Cardiac fibroblast (primary cell): ENCODE data around the gene STK24.

ENCODE experiments used
- DNase-seq, 2 donors: peaks; one replicate each; pipeline versions ENCODE4 v3.0.0 to v3.0.0-alpha.2; 2010; ENCODE audit warnings: low read depth in 2 of 2
- H3K4me3 ChIP-seq, 2 donors: replicated peaks in 1 of 2; 1 replicate in 1 of 2; 2 replicates in 1 of 2; pipeline ENCODE4 v1.5.1; 2011; ENCODE audit warnings: low read depth in 2 of 2, low read length in 2 of 2, mild to moderate bottlenecking in 2 of 2, moderate library complexity in 1 of 2
- TF ChIP-seq, protein P1 (sequence below): IDR thresholded peaks from one replicate; pipeline ENCODE4 v1.5.1; 2011; ENCODE audit warnings: low read depth, mild to moderate bottlenecking, low read length, inconsistent platforms

STK24 gene

DNA sequence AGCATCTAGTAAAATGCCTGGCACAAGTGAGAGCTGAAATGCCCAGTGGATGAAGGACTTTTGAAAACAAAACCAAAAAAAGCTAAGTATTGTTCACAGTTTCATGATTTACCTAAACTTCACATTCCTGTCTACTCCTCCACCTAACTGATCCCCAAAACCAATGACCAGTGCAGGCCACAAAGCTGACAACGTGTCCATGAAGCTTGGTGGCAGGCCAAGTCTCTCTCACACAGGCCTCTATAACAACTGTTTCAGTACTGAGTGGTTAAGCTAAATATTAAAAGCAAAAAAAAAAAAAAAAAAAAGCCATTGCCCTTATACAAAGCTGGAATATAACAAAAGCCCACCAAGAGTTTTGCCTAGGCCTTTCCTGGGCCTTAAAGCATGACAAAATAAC, 36.4 kb downstream of the STK24 start:
- TF ChIP-seq, protein P1, sequence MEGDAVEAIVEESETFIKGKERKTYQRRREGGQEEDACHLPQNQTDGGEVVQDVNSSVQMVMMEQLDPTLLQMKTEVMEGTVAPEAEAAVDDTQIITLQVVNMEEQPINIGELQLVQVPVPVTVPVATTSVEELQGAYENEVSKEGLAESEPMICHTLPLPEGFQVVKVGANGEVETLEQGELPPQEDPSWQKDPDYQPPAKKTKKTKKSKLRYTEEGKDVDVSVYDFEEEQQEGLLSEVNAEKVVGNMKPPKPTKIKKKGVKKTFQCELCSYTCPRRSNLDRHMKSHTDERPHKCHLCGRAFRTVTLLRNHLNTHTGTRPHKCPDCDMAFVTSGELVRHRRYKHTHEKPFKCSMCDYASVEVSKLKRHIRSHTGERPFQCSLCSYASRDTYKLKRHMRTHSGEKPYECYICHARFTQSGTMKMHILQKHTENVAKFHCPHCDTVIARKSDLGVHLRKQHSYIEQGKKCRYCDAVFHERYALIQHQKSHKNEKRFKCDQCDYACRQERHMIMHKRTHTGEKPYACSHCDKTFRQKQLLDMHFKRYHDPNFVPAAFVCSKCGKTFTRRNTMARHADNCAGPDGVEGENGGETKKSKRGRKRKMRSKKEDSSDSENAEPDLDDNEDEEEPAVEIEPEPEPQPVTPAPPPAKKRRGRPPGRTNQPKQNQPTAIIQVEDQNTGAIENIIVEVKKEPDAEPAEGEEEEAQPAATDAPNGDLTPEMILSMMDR, result no peak
- DNase-seq, result peak; percentile 12 to 25
- no peak overlapping the region for H3K4me3 ChIP-seq

DNA sequence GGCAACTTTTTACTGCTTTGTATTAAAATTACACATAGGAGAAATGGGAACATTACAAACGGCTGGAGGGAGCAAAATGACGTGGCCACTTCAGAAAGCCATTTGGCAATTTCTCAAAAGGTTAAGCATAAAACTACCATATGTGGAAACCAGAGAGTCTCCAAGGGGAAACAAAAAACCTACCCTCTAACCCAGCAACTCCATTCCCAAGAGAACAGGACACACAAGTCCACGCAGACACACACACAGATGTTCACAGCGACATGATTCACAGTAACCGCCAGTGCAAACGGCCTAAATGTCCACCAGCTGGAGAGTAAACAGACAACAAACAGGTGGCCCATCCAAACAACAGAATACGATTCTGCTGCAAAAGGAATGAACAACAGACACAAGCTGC, 37.2 kb downstream of the STK24 start:
- peak in 1 of 2 donors; percentile 67 for DNase-seq
- TF ChIP-seq, protein P1, result no peak

DNA sequence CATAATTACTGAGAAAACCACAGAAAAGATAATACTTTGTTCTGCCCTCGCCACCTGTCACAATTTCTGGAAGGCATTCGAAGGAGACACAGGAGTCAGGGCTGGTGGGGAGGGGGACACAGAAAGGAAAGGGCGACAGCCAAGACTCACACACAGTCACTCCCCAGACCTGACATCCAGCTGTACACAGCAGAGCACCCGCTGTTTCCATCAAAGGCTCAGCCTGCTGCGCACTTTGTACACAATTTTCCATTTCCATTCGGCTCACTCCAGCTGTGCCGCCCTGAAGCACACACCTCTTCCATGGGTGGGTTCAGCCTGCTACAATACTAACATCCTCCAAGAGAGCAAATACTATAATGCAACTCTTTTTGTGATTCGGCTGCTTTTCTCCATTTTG, 38.0 kb downstream of the STK24 start:
- TF ChIP-seq, protein P1, result no peak
- no peak for DNase-seq
- no peak overlapping the region for H3K4me3 ChIP-seq

More for the DNA sequence above, 37.2 kb downstream of the STK24 start:
- no peak overlapping the region for H3K4me3 ChIP-seq

DNA sequence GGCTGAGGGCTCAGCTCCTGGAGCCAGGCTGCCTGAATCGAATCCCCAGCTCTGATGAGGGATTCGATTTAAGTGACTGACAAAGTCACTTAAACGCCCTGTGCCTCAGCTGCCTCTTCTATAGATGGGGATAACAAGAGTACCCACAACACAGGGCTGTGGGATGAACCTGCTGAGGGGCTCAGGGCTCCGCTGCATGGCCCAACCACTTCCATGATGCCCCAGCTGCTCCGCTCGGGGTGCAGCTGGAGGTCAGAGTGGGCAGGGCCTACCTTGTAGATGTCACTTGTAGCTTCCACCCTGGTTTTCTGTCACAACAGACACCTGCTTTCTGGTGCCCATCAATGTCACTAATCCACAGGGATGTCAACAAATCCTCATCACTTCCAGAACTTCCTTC, 39.2 kb downstream of the STK24 start:
- TF ChIP-seq, protein P1, result no peak
- DNase-seq, result no peak

DNA sequence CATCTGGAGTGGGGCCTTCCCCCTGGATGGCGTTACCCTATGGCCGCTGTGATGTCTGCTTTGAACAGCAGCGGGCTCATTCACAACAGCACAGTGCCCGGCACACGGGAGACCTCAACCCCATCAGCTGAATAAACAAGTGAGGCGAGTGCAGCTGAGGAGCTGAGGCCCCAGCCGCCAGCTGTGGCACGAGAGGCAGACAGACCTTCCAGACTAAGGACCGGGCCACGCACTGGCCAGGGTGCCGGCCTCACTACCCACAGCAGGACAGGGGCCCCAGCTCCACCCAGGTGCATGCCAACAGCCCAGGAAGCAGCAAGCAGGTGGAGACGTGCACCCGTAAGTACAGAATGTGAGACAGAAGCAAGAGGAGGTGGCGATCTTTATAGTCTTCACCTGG, 39.6 kb downstream of the STK24 start:
- H3K4me3 ChIP-seq, result no peak overlapping the region
- TF ChIP-seq, protein P1, result no peak
- no peak for DNase-seq

More for the DNA sequence above, 39.2 kb downstream of the STK24 start:
- H3K4me3 ChIP-seq, result no peak overlapping the region

DNA sequence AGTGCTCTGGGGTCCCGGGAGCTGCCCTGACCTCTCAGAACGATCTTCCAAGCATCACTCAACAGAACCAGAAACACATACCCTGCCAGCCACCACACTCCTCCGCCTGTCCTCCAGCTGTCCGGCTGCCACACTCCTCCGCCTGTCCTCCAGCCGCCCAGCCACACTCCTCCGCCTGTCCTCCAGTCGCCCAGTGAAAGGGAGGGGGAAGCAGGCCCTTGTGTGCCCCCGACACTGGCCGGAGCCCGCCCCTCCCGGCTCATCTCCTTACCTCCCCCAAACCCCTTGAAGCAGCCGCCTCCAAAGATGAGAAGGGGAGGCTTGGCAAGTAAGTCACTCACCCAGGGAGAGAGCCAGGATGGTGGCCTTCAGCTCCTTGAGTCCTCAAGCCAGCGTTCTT, 40.2 kb downstream of the STK24 start:
- no peak overlapping the region for H3K4me3 ChIP-seq
- DNase-seq, result no peak
- TF ChIP-seq, protein P1, result no peak

DNA sequence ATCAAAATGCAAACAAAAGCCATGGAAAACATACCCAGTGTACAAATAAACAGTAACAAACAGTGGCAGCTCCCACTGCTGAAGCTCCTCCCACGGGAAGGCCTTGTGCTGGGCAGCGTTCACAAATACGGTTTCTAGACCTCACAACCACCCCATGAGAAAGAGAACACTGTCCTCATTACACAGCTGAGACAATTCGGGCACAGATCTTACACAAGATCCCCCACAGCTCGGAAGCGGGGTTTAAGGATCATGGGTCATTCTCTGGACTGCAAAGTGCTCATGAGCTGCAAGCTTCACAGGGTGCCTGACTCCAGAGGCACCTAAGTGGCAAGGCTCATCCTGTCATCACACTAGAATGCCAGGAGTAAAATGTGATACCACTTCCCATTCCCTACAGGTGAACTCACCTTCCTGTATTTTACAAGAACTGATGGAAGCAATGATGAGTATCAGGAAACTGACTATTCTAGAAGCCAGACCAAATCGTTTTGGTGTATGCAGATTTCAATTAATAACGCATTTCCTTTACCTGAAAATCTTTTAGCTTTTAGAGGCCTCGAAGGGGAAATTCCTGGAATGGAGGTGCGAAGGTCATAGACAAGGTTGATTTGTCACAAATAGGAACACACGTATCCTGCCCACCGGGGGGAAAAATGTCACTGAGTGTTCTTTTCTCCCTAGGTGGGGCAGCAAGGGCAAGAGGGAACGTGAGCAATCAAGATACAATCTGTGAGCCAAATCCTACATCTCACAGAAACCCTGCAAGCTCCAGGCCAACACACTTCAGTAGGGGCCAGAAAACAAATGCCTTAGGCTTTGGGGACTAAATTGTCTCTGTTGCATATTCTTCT, 41.2 kb downstream of the STK24 start:
- H3K4me3 ChIP-seq, result no peak overlapping the region
- DNase-seq, result peak in 1 of 2 donors; percentile 19
- TF ChIP-seq, protein P1, result no peak
